ENCODE data around the gene CGB1.
"Not testable (repeated sequence)": the region's sequence is repeated elsewhere in the genome, so short reads cannot be mapped to it uniquely, and the experiment has no call there.

CGB1 gene

GRCh38 chr19:49020931-49021895, 15.5 kb downstream of the CGB1 start:
- peaks cover 28% of the 10 kb centered on the region for H3K4me1 Mint-ChIP-seq
- no peaks in the 10 kb centered on the region for H3K9me3 Mint-ChIP-seq
- peak; percentile 26 for DNase-seq
- H3K27ac Mint-ChIP-seq, result peak overlapping the region; percentile 55
- no peak for TF ChIP-seq CTCF (IDR thresholded peaks at IDR 0.05)
- H3K4me3 Mint-ChIP-seq, result no peak overlapping the region
- H3K36me3 Mint-ChIP-seq (ENCODE audit: low read depth), result no peaks in the 10 kb centered on the region
- H3K27me3 Mint-ChIP-seq (ENCODE audit: low read depth, poor library complexity), result peaks cover 38% of the 10 kb centered on the region

- Mint-ChIP-seq H3K4me3 (no peak overlapping the region), H3K36me3 (ENCODE audit: low read depth) (peaks cover 7% of the 10 kb centered on the region), H3K27me3 (ENCODE audit: low read depth, poor library complexity) (peaks cover 33% of the 10 kb centered on the region)
Measured at GRCh38 chr19:49020342-49020741, 16.4 kb downstream of the CGB1 start.

GRCh38 chr19:49019242-49019932, 17.3 kb downstream of the CGB1 start:
- H3K36me3 Mint-ChIP-seq (ENCODE audit: low read depth), result peaks cover 11% of the 10 kb centered on the region
- DNase-seq, result peak; percentile 57
- peak overlapping the region; percentile 68 for H3K4me3 Mint-ChIP-seq

More at GRCh38 chr19:49020342-49020741, 16.4 kb downstream of the CGB1 start:
- no peaks in the 10 kb centered on the region for H3K9me3 Mint-ChIP-seq
- DNase-seq, result no peak
- H3K27ac Mint-ChIP-seq, result no peak overlapping the region
- no peak for TF ChIP-seq CTCF (IDR thresholded peaks at IDR 0.05)
- peaks cover 28% of the 10 kb centered on the region for H3K4me1 Mint-ChIP-seq

GRCh38 chr19:49018388-49019241, 18.1 kb downstream of the CGB1 start:
- H3K27ac Mint-ChIP-seq, H3K9me3 Mint-ChIP-seq, DNase-seq: not testable (repeated sequence)
- H3K4me1 Mint-ChIP-seq, result peaks cover 28% of the 10 kb centered on the region
- peak overlapping the region; percentile 68 for H3K4me3 Mint-ChIP-seq
- peaks cover 16% of the 10 kb centered on the region for H3K36me3 Mint-ChIP-seq (ENCODE audit: low read depth)
- H3K27me3 Mint-ChIP-seq (ENCODE audit: low read depth, poor library complexity), result peaks cover 32% of the 10 kb centered on the region

More at GRCh38 chr19:49019242-49019932, 17.3 kb downstream of the CGB1 start:
- no peak overlapping the region for H3K27ac Mint-ChIP-seq
- peaks cover 33% of the 10 kb centered on the region for H3K27me3 Mint-ChIP-seq (ENCODE audit: low read depth, poor library complexity)
- H3K4me1 Mint-ChIP-seq, result peaks cover 28% of the 10 kb centered on the region
- no peak for TF ChIP-seq CTCF (IDR thresholded peaks at IDR 0.05)
- H3K9me3 Mint-ChIP-seq, result no peaks in the 10 kb centered on the region

- peak; percentile 46 for TF ChIP-seq CTCF (IDR thresholded peaks at IDR 0.05)
- H3K27me3 Mint-ChIP-seq (ENCODE audit: low read depth, poor library complexity), result peaks cover 31% of the 10 kb centered on the region
- H3K36me3 Mint-ChIP-seq (ENCODE audit: low read depth), result peaks cover 16% of the 10 kb centered on the region
- H3K4me3 Mint-ChIP-seq, result peak overlapping the region; percentile 45
- H3K27ac Mint-ChIP-seq, result no peak overlapping the region
- DNase-seq, result peak; percentile 70
- no peaks in the 10 kb centered on the region for H3K9me3 Mint-ChIP-seq
- H3K4me1 Mint-ChIP-seq, result peaks cover 28% of the 10 kb centered on the region
Measured at GRCh38 chr19:49017666-49018351, 18.9 kb downstream of the CGB1 start.
